IPS-NIHi7 (cell line): ENCODE measurements around the gene SEC22B.
"Not testable (repeated sequence)": the region's sequence is repeated elsewhere in the genome, so short reads cannot be mapped to it uniquely, and the experiment has no call there.

Experiments used
- DNase-seq: peaks from one replicate; pipeline ENCODE4 v3.0.0; 2012; ENCODE audit warnings: mixed read lengths; ENCODE audit errors: extremely low spot score

SEC22B gene

GRCh38 chr1:120116094-120116493 is 60.2 kb downstream of the SEC22B start:
- not testable (repeated sequence) for DNase-seq

- DNase-seq = not testable (repeated sequence)
These were observed 63.2 kb downstream of the SEC22B start for GRCh38 chr1:120113134-120113533.

- not testable (repeated sequence) for DNase-seq
These were observed 64.1 kb downstream of the SEC22B start for GRCh38 chr1:120112212-120112611.

GRCh38 chr1:120111771-120112170 is 64.5 kb downstream of the SEC22B start:
- DNase-seq = not testable (repeated sequence)

- not testable (repeated sequence) for DNase-seq
These were observed 65.3 kb downstream of the SEC22B start for GRCh38 chr1:120111008-120111407.

- not testable (repeated sequence) for DNase-seq
These were observed 66.7 kb downstream of the SEC22B start for GRCh38 chr1:120109656-120110055.

- not testable (repeated sequence) for DNase-seq
These were observed 67.1 kb downstream of the SEC22B start for GRCh38 chr1:120109180-120109579.

GRCh38 chr1:120105288-120105687 is 71.0 kb downstream of the SEC22B start:
- not testable (repeated sequence) for DNase-seq

- DNase-seq = not testable (repeated sequence)
These were observed 72.6 kb downstream of the SEC22B start for GRCh38 chr1:120103768-120104167.

GRCh38 chr1:120101593-120101992 is 74.7 kb downstream of the SEC22B start:
- DNase-seq = not testable (repeated sequence)
